MCF 10A (cell line): ENCODE results near the gene TEAD2. TPM values are rescaled to one million over a fixed set of nuclear protein-coding genes. Genes with fewer than 3 reads are reported as not detected.
A peak's percentile ranks its signal among the peaks of the same experiment; 100 is the strongest.
"Not testable (repeated sequence)": the region's sequence is repeated elsewhere in the genome, so short reads cannot be mapped to it uniquely, and the experiment has no call there.

Experiments used
- BruUV-seq: library from RNA; stranded (reverse); fragments of 400-500 nt; replicated peaks from 2 replicates; lab custom pipeline; 2021; lab: Mats Ljungman, UMichigan
- CTCF ChIA-PET: fragments of 300-600 bp; sonication (Branson Sonifier 250); formaldehyde crosslinking; extraction: SDS; loops from one replicate; lab custom pipeline; 2021; ENCODE audit warnings: antibody characterized with exemption, inconsistent platforms; lab: Yijun Ruan, JAX
- POLR2A ChIA-PET: fragments of 300-600, 350-650 bp; sonication (Branson Sonifier 250); formaldehyde crosslinking; extraction: SDS; loops from one replicate; lab custom pipeline; 2020; ENCODE audit warnings: antibody characterized with exemption, inconsistent platforms; lab: Yijun Ruan, JAX
- DNase-seq: peaks from one replicate; pipeline ENCODE4 v3.0.0-alpha.2; 2018; ENCODE audit not compliant: unreplicated experiment
- H3K27ac Mint-ChIP-seq: one replicate; pipeline ENCODE4 v1.8.0; 2022; ENCODE audit warnings: mild to moderate bottlenecking, low read depth, mixed read lengths; ENCODE audit not compliant: unreplicated experiment
- H3K27me3 Mint-ChIP-seq: one replicate; pipeline ENCODE4 v1.8.0; 2022; ENCODE audit warnings: mixed read lengths; ENCODE audit not compliant: insufficient read depth, unreplicated experiment
- H3K36me3 Mint-ChIP-seq: one replicate; pipeline ENCODE4 v1.8.0; 2022; ENCODE audit warnings: mild to moderate bottlenecking, moderate library complexity, mixed read lengths; ENCODE audit not compliant: insufficient read depth, unreplicated experiment
- H3K4me1 Mint-ChIP-seq: one replicate; pipeline ENCODE4 v1.8.0; 2022; ENCODE audit warnings: mixed read lengths; ENCODE audit not compliant: insufficient read depth, unreplicated experiment
- H3K4me3 Mint-ChIP-seq: one replicate; pipeline ENCODE4 v1.8.0; 2022; ENCODE audit warnings: mild to moderate bottlenecking, moderate library complexity, mixed read lengths; ENCODE audit not compliant: unreplicated experiment
- H3K9me3 Mint-ChIP-seq: one replicate; pipeline ENCODE4 v1.8.0; 2022; ENCODE audit warnings: mixed read lengths; ENCODE audit not compliant: unreplicated experiment
- CTCF ChIP-seq: fragments of 200-600 bp; IDR thresholded peaks from one replicate; pipeline ENCODE4 v1.8.0; 2022; ENCODE audit warnings: antibody characterized with exemption, mild to moderate bottlenecking; ENCODE audit not compliant: unreplicated experiment
- intact Hi-C: fragments of 100-400 bp; cut with micrococcal nuclease; formaldehyde crosslinking; loops from 2 replicates; pipeline ENCODE4 v1.14.1; 2022
- total RNA-seq: library from RNA; stranded (reverse); gene quantifications from 2 replicates; pipeline ENCODE4 v1.2.3, GENCODE V29; 2022

TEAD2 gene
- total RNA-seq, 1 experiment from 2014 or later: 3.5 TPM

- no peaks in the 10 kb centered on the region for H3K27me3 Mint-ChIP-seq
- no TSS peak for BruUV-seq
- H3K27ac Mint-ChIP-seq: no peak overlapping the region
- H3K4me3 Mint-ChIP-seq: no peak overlapping the region
- CTCF ChIA-PET: interaction anchor here (1.3 kb wide), 1 partner anchor 109 kb away, joined by 3 read pairs; no protein-coding TSS in a partner anchor
- intact Hi-C loops: no loop called here
- H3K9me3 Mint-ChIP-seq: no peaks in the 10 kb centered on the region
- H3K36me3 Mint-ChIP-seq: no peaks in the 10 kb centered on the region
- peaks cover 4% of the 10 kb centered on the region for H3K4me1 Mint-ChIP-seq
- TF ChIP-seq CTCF: no peak
- DNase-seq: no peak
- POLR2A ChIA-PET: interaction anchor here (0.7 kb wide), 1 partner anchor 12 kb away, joined by 3 read pairs; no protein-coding TSS in a partner anchor
Measured at GRCh38 chr19:49333811-49334288, 28.4 kb downstream of the TEAD2 start.

GRCh38 chr19:49333418-49333805, 28.8 kb downstream of the TEAD2 start:
- Mint-ChIP-seq H3K27me3 (no peaks in the 10 kb centered on the region), H3K4me3 (no peak overlapping the region), H3K36me3 (no peaks in the 10 kb centered on the region), H3K9me3 (no peaks in the 10 kb centered on the region), H3K4me1 (no peaks in the 10 kb centered on the region), H3K27ac (no peak overlapping the region)
- ChIA-PET POLR2A (no interaction called here), CTCF (interaction anchor here (1.3 kb wide), 1 partner anchor 109 kb away, joined by 3 read pairs; no protein-coding TSS in a partner anchor)
- no peak for TF ChIP-seq CTCF
- no TSS peak for BruUV-seq
- DNase-seq: peak; percentile 22
- intact Hi-C loops: no loop called here

GRCh38 chr19:49332691-49333417, 29.4 kb downstream of the TEAD2 start:
- H3K27me3 Mint-ChIP-seq, POLR2A ChIA-PET, intact Hi-C loops, H3K9me3 Mint-ChIP-seq, H3K36me3 Mint-ChIP-seq, CTCF ChIA-PET, H3K4me3 Mint-ChIP-seq, H3K27ac Mint-ChIP-seq, BruUV-seq, H3K4me1 Mint-ChIP-seq, DNase-seq: not testable (repeated sequence)

- Mint-ChIP-seq H3K9me3 (no peaks in the 10 kb centered on the region), H3K4me1 (peaks cover 6% of the 10 kb centered on the region), H3K27ac (no peak overlapping the region), H3K27me3 (no peaks in the 10 kb centered on the region), H3K36me3 (no peaks in the 10 kb centered on the region), H3K4me3 (no peak overlapping the region)
- intact Hi-C loops: no loop called here
- peak; percentile 76 for DNase-seq
- BruUV-seq: no TSS peak
- ChIA-PET CTCF (interaction anchor here (0.6 to 1.4 kb wide), 3 partner anchors 30 to 112 kb away, joined by 3 to 6 read pairs (median 4); no protein-coding TSS in a partner anchor), POLR2A (interaction anchor here (1.0 to 1.2 kb wide), 2 partner anchors 10 to 31 kb away, joined by 3 to 5 read pairs; partner anchors contain the start of gene TEAD2)
- no peak for TF ChIP-seq CTCF
Measured at GRCh38 chr19:49331616-49332055, 30.6 kb downstream of the TEAD2 start.

- H3K9me3 Mint-ChIP-seq, BruUV-seq, DNase-seq, H3K36me3 Mint-ChIP-seq, H3K27ac Mint-ChIP-seq, H3K27me3 Mint-ChIP-seq, H3K4me1 Mint-ChIP-seq, H3K4me3 Mint-ChIP-seq, intact Hi-C loops: not testable (repeated sequence)
- POLR2A ChIA-PET: interaction anchor here (1.0 to 1.2 kb wide), 2 partner anchors 9 to 32 kb away, joined by 3 to 5 read pairs; partner anchors contain the start of gene TEAD2
- CTCF ChIA-PET: interaction anchor here (0.6 to 1.4 kb wide), 4 partner anchors 30 to 113 kb away, joined by 3 to 6 read pairs (median 4); no protein-coding TSS in a partner anchor
Measured at GRCh38 chr19:49331187-49331586, 31.0 kb downstream of the TEAD2 start.
